GM21576 (cell line): ENCODE results near the gene BCL11B.

ENCODE experiments used
- ATAC-seq: cut with Tn5 transposase; IDR thresholded peaks from one replicate; pipeline ENCODE4 v1.9.1; 2021; ENCODE audit warnings: mild to moderate bottlenecking, moderate library complexity; ENCODE audit not compliant: unreplicated experiment

BCL11B gene

DNA sequence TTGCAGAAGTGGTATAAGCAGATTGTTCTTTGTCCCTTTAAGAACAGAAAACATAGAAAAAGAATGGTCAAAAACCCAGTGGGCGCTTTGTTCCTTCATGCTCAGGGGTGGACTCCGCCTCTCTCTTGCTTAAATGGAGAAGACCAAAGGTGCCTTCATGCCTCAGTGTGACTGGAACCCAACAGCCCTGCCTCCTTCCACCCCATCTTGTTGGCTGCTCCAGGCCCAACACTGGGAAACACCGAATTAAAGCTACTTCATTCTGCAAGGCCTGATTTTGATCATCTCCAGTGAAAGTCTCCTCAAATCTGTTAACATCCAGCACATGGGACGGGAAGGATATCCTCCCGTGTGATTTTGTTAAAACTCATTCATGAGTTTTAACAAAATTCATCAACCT is 103.7 kb downstream of the BCL11B start:
- ATAC-seq, result no peak

DNA sequence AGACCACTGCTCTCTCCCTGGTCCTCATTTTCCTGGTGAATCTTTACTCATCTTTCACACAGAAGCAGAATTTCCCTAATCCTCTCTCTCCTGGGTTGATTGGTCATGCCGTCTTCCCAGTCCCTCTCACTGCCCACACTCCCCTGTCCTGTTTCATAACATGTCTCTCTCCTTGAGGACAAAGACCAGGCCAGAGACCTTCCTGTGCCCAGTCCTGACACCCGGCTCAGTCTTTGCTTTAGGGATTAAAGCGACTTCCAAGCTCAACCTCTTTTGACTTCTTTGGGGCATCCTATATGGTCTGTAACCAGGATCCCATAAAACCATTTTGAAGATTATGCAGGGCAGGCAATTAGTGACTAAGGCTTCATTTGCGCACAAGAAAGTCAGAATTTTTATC is 105.5 kb downstream of the BCL11B start:
- no peak for ATAC-seq

DNA sequence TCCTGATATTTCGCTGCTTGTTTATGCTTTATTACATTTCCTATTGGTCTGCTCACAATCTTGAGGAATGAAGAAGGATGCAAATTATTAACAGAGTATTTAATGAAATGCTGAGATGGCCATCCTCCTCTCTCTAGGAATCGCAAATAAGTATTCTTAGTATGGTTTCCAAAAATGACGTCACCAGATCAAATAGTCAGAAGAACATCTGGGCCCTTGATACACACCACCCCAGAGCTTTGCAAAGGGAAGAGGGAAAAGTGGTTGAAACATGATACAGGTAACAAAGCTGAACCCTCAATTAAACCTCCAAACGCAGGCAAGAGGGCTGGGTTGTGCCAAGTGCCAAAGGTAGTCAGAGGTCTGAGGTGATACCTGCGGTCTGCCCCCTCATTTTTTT is 107.3 kb downstream of the BCL11B start:
- ATAC-seq, result no peak

DNA sequence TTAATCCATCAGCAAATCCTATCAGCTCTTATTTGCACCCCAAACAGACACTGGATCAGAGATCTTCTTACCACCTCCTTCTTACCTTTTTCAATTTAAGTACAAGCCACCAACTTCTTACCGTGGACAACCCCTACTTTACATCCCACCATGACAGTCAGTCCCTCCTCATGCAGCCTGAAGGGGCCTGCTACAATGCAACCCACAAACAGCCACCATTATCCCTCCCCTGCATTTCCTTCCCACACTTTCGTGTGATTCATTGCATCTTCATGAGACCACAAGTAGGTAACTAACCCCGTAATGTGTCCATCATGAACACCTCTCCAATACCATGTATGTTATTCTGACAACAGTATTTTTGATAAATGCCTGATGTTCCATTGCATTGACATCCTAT is 108.6 kb downstream of the BCL11B start:
- ATAC-seq, result no peak

DNA sequence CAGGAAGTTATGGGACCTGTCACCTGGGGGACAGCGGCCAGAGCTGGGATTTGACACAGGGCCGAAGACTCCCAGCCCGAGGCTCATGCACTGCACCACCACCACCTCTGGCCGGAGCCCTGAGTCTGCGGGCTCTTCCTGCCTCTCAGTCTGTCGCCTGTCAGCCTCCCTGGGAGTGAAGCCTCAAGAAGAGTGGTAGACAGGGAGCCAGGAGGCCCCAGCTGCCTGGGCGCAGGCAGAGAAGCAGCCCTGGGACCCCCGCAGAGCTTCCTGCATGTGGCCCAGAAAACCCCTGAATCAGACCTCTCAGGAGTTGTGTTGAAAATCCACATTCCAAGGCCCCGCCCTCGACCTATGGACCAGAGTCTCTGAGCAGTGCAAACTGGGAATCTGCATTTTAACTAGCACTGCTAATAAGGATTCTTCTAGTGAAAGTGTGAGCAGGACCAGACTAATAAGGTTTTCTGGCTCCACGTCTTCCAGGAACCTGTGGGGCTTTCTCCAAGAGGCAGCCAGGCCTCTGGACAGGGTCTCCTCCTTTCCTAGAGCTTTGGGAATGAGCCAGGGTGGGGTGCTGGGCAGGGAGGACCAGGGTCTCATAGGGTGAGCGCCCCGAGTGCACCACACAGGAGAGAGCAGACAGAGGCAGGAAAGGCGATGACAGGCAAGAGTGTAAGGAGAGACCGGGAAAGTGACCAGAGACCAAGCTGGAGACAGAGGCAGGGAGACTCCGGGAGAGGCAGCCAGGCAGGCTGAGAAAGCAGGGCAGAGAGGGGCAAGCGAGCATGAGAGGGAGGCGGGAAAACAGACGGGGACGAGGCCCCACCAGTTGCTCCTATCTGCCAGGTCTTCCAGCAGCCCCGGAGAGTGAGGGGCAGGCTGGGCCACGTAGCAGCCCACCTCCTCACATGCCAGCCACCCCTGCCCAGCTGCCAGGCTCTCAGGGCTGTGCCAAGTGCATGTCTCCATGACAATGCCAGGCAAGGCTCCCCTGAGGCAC is 112.4 kb downstream of the BCL11B start:
- no peak for ATAC-seq

DNA sequence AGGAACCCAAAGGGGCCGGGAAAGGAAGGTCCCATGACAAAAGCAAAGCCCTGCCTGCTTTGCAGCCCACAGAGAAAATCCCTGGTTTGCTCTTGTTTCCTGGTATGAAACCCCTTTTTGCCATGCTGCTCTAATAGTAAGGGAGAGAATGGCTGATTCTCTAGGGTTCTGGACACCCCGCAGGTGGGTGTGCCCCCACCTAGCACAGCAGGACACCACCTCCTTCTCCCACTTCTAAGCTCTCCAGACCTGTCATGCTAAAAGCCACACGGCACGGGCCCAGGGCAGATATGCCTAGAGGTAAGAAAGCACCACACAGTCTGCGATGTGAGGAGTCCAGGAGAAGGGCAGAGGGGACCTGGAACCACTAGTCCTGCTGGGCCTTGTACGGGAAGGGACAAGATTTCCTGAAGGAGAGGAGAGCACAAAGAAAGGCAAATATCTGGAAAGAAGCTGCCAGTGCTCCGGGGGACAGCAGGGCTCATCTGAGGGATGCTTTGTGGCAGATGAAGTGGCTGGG is 113.3 kb downstream of the BCL11B start:
- no peak for ATAC-seq

DNA sequence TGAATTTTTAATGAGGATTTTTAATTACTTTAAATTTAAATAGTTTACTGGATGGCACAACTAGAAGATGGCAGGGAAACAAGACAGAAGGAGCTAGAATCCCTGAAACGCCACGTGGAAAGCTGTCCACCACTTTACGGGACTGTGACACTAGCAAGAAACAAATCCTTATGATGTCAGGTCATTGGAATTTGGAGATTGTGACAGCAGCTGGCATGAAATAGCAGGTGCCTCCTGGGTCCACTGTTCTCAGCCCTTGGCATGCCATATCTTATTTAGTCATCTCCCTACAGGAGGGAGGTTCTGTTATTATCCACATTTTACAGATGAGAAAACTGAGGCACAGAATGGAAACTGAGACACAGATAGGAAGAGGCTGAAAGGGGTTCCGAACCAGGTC is 113.8 kb downstream of the BCL11B start:
- no peak for ATAC-seq

DNA sequence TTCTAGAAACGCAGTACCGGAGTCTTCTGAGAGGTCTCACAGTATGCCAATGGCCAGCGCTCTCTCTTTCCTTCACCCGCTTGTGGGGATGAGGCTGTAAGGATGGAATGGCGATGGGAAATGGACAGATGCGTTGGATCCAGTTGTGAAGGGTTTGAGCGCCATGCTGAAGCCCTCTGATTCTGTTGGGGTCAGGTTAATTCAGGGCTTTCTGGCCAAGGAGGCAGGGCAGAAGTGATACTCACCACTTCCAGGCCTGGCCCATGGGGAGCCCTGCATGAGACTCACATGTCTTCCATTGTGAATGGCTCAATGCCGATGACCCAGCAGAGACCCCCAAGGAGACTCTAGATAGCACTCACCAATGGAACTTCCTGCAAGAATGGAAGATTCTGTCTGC is 114.3 kb downstream of the BCL11B start:
- ATAC-seq, result no peak

DNA sequence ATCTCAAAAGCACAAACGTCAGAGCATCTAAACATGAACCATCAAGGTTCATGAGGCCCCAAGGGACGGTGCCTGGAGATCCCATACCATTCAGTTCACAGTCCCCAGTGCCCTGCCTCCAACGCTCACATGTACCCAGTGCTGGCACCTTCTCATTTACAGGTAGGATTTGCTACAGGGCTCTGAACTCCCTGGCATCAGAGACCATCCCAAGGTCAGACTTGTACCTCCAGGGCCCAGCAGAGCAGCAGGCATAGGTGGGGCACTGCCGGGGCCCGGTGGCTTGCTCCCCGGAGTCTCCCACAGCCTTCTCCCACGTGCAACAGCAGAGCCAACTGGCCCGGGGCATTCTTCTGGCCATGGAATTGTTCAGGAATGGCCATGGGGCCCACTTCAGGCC is 114.8 kb downstream of the BCL11B start:
- ATAC-seq, result no peak

DNA sequence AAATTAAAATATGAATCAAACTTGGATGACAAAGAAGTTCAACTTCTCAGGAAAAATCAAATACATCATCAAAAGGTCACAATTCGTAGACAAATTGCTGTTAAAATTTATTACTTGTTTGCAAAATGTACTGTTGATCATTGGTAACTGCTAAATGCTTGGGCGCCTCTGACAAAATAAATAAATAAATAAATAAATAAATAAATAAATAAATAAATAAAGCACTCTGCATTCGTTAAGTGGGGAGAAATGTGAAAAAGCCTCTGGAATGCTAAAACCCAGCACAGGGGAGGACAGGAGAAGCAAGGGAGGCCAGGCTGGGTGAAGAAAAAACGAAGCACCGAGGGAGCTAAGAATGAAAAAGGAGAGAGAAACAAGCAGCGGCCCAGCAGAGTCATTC is 115.2 kb downstream of the BCL11B start:
- no peak for ATAC-seq

DNA sequence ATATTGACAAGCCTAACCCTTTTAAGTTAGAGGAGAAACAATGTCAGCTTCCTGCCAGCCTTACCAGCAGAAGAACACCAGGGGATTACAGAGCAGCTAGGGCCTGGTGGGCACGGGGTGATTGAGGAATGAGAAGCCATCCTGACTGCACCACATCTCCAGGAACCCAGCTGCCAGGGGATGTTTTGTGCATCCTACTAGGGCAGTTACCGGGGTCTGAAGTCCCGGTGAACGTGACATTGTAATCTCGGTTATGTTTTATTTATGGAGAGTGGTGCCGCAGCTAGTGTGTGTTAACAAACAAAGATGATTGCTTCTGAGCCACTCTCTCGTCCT is 115.9 kb downstream of the BCL11B start:
- no peak for ATAC-seq

DNA sequence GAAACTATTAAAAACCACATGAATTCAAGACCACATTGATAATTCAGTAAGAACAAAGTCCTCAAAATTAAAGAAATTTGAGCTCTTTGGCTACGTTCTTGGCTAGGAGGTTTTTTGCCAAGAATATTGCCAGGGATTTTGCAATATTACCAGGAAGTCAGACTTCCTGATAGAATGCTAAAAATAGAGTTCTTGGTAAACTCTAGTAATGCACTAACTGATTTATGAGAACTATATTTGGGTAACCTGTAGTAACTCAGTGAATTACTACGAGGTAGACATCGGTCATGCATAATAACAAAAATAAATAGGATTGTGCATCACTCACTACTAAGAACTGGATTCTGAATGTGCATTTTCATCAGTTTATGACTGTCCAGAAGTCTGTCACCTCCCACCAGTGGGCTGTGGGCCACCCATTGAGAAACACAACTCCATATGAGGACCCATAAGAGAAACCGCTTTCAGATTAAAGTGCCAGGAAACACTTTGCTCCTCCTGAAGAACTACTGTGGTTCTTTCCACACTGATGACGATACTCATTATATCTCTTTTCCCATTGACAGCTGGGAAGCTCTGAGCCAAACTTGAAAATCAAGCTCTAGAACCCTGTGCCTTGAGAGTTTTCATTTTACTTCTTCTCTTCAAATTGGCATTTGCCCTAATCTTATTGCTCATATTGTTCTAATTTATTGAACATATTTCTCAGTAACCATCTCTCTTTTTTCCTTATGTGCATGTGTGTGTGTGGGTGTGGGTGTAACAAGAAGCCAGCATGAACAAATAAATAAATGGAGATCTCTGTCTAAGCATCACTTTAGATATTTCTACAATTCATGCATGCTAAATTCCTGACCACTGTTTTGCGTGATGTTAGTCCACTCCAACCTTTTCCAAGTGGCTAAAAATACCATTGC is 116.6 kb downstream of the BCL11B start:
- ATAC-seq, result no peak

DNA sequence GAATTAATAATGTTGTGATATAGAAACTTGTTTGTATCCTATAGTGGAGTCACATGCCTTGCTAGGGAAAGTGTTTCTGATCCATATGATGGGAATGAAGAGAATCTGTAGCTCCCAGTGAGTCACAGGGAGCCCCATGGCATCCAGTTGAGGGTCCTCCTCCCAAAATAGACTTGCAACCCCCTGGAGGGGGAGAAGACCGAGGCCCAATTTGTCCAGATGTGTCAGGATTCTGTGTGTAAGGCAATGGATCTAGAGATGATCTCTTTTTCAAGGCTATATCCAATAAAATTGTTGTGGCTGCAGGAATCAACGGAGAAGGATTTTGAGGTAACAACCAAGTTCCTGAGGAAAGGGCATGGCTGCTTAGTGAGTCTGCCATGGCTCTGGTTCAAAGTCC is 121.8 kb downstream of the BCL11B start:
- ATAC-seq, result no peak

DNA sequence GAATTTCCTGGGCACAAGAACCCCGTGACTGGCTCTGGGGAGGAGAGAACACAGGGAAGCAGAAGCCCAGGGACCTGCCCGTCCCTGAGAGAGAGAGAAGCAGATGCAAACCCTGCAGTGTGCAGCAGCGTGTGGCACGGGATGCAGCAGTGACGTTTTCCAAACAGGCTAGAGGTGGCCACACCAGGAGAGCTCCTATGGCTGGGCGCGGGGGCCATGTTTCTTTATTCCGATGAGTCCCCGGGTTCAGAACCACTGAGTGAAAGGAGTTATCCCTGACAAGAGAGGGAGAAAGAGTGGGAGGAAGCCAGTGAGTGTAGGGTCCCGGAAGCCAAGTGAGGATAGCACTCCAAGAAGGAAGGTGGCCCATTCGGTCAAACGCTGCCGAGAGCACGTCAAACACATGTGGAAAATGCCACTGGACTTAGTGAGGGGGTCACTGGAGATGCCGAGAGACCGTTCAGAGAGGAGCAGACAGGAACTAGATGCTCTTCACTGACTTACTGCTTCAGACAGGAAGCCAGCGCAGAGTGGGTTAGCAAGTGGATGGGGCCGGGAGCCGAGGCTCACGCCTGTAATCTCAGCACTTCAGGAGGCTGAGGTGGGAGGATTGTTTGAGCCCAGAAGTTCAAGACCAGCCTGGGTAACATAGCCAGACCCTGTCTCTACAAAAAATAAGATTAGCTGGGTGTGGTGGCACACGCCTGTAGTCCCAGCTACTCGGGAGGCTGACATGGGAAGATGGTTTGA is 123.0 kb downstream of the BCL11B start:
- ATAC-seq, result no peak

DNA sequence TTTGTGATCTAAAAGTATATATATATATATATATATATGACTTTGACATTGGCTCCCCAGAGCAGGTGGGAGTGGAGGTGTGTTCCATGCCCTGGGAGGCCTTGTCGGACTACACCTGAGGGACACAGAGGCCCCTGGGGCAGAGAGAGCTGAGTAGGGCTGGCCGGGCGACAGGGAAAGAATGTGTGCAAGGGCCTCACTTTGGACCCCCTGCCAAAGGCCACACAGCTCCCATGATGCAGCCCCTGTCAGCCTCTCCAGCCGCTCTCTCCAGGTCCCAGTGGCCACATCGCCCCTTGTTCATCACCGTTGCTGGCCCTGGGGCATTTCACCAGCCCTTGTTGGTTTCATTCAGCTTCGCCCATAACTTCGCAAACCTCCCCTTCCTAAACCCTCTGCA is 123.9 kb downstream of the BCL11B start:
- no peak for ATAC-seq

DNA sequence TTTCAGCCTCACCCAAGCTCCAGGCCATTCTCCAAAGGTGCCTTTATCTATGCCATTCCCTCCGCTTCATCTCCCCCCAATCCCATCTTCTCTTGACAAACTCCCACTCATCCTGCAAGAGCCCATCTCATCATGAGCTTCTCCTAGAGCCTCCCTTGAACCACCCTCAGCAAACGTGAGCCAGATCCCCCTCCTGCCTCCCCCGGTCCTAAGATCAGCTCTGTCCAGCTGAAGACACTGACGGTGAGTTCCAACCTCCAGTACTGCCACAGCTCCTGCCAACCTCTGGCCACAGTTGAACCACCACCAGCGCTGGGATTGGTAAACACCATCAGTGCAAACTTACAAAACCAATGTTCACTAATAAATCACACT is 124.6 kb downstream of the BCL11B start:
- no peak for ATAC-seq

DNA sequence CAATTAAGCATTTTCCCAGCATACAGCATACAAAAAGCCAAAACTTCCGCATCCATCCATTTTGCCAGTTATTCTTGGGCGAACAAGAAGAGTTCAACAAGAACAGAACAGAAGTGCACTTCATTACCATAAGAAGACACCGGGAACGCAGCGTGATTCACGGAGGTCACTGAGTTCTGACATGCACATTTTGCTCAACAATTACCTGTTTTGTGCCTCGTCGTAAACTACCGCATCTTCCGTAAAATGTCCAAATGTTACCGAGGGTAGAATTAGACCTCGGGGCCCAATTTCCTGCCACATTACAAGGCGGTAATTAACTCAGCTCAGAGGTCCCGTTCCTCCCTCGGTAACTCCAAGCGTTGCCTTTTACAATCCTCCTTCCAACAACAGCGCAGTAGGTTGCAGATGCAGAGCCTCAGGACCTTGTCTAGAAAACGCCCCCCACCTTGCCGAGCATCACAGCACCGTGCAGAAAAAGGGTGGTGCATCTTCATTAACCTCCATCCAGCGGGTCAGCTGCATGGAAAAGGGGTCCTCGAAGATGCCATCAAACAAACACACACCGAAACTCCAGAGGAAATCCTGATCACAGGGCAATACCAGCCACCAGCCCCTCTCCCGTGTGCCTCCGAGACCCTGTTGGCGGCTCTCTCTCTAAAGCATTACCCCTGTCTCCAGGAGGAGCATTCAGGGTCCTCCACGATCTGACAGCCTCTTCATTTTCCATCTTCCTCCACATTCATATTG is 125.2 kb downstream of the BCL11B start:
- no peak for ATAC-seq

DNA sequence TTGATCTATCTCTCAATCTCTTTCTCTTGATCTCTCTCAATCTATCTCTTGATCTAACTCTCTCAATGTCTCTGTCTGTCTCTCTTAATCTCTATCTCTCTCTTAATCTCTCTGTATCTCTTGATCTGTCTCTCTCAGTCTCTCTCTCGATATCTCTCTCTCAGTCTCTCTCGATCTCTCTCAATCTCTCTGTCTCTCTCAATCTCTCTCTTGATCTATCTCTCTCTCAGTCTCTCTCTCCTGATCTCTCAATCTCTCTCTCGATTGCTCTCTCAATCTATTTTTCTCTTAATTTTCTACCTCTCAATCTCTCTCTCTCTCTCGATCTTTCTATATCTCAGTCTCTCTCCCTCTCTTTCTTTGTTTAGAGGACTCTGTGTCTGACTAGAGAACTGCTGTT is 126.7 kb downstream of the BCL11B start:
- no peak for ATAC-seq

DNA sequence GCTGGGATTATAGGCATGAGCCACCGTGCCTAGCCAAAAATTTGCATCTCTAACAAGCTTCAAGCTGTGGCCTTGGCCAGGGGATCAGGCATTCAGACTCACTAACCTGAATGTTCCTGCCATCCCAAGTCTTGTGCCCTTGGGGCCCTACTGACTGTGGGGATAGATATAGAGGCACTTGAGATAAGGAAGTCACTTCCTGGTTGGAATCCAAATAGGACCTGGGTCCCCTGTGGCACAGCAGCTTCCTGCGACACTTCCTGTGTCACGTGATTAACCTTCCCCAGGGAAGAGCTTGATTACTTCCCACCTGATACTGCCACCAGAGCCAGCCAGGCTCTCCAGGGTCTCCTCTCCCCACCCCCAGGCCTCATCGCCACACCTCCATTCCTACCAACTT is 128.2 kb downstream of the BCL11B start:
- ATAC-seq, result no peak

DNA sequence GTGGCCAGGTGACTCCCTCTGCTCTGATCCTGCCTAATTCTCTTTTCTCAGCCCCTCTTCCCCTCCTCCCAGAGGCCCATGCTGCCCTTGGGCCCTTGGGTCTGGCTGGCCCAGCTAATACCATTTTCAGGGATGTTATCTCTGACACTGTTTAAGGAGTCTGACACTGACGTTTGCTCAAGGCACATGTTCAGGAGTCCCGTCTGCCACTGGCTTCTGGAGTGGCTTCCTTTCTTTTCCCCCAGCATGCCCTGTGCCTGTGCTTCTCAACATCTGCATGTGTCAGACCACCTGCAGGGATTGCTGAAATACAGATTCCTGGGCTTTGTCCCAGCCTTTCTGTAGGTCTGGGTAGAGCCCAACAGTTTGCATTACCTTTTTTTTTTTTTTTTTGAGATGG is 128.9 kb downstream of the BCL11B start:
- ATAC-seq, result no peak
